Sigmoid colon (tissue), 4 donors: ENCODE measurements around the gene TNIP2.

Experiments used
- CTCF ChIP-seq, 4 experiments: fragments of 450-650 bp in 3 of 4; fragments of 200-600 bp in 1 of 4; IDR thresholded peaks; one replicate each; pipeline ENCODE4 v1.5.1; 2016 to 2019; ENCODE audit warnings: antibody characterized with exemption in 4 of 4, mild to moderate bottlenecking in 3 of 4, moderate library complexity in 2 of 4
- EP300 ChIP-seq, 4 donors: sonication (generic); formaldehyde crosslinking; IDR thresholded peaks; one replicate each; pipeline ENCODE4 v1.6.1; 2017; ENCODE audit warnings: antibody characterized with exemption in 4 of 4
- POLR2AphosphoS5 ChIP-seq, 4 donors: sonication (generic); formaldehyde crosslinking; IDR thresholded peaks; one replicate each; pipeline ENCODE4 v1.6.1; 2017; ENCODE audit warnings: antibody characterized with exemption in 4 of 4

GRCh38 chr4:2767046-2767704 is 11.0 kb upstream of the TNIP2 start:
- TF ChIP-seq CTCF (IDR thresholded peaks at IDR 0.05) (no peak), POLR2AphosphoS5 (IDR thresholded peaks at IDR 0.05) (no peak), EP300 (IDR thresholded peaks at IDR 0.05) (no peak)
